Measurements from ENCODE around the gene MAML2. TPM values are rescaled to one million over a fixed set of nuclear protein-coding genes. Genes with fewer than 3 reads are reported as not detected.

Gene MAML2
- total and polyA plus RNA-seq, 8 donors, result 1.3 to 22.8 (median 12.1) TPM

GRCh38 chr11:96206955-96207354, 136.0 kb downstream of the MAML2 start:
- no peak for DNase-seq
- H3K4me3 ChIP-seq, result no peak overlapping the region
- intact Hi-C loops (cut with DNase I; ENCODE audit: low total_unique reads), result no loop called here
- WGBS, 5 donors, result 93 to 98% (median 95%) methylated on average over 2 of the region's 2 CpGs
- peaks cover 0 to 36% (median 10%) of the 10 kb centered on the region in 4 donors for H3K4me1 ChIP-seq
- no peaks in the 10 kb centered on the region for H3K27me3 ChIP-seq
- no peaks in the 10 kb centered on the region for H3K36me3 ChIP-seq
- H3K27ac ChIP-seq, result peak overlapping the region in 4 of 5 donors; percentile 38 to 62 (median 45)
- TF ChIP-seq POLR2AphosphoS5 (IDR thresholded peaks at IDR 0.05) (no peak), POLR2A (IDR thresholded peaks at IDR 0.05) (no peak), EP300 (IDR thresholded peaks at IDR 0.05) (no peak)
- TF ChIP-seq, protein P1, sequence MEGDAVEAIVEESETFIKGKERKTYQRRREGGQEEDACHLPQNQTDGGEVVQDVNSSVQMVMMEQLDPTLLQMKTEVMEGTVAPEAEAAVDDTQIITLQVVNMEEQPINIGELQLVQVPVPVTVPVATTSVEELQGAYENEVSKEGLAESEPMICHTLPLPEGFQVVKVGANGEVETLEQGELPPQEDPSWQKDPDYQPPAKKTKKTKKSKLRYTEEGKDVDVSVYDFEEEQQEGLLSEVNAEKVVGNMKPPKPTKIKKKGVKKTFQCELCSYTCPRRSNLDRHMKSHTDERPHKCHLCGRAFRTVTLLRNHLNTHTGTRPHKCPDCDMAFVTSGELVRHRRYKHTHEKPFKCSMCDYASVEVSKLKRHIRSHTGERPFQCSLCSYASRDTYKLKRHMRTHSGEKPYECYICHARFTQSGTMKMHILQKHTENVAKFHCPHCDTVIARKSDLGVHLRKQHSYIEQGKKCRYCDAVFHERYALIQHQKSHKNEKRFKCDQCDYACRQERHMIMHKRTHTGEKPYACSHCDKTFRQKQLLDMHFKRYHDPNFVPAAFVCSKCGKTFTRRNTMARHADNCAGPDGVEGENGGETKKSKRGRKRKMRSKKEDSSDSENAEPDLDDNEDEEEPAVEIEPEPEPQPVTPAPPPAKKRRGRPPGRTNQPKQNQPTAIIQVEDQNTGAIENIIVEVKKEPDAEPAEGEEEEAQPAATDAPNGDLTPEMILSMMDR (IDR thresholded peaks at IDR 0.05), result no peak
- H3K9me3 ChIP-seq, result no peaks in the 10 kb centered on the region

GRCh38 chr11:96205460-96205809, 137.6 kb downstream of the MAML2 start:
- Histone ChIP-seq H3K27ac (no peak overlapping the region), H3K4me1 (peaks cover 0 to 34% (median 11%) of the 10 kb centered on the region in 4 donors), H3K36me3 (no peaks in the 10 kb centered on the region), H3K4me3 (no peak overlapping the region), H3K27me3 (no peaks in the 10 kb centered on the region), H3K9me3 (no peaks in the 10 kb centered on the region)
- intact Hi-C loops (cut with DNase I; ENCODE audit: low total_unique reads), result no loop called here
- 66 to 89% (median 86%) methylated on average over 3 of the region's 3 CpGs for WGBS, 5 donors
- TF ChIP-seq, protein P1 (IDR thresholded peaks at IDR 0.05), result no peak
- TF ChIP-seq POLR2A (IDR thresholded peaks at IDR 0.05), result no peak
- TF ChIP-seq POLR2AphosphoS5 (IDR thresholded peaks at IDR 0.05), result no peak
- no peak for TF ChIP-seq EP300 (IDR thresholded peaks at IDR 0.05)
- DNase-seq, result no peak

- peaks cover 0 to 40% (median 16%) of the 10 kb centered on the region in 4 donors for H3K4me1 ChIP-seq
- intact Hi-C loops (cut with DNase I; ENCODE audit: low total_unique reads), result no loop called here
- H3K36me3 ChIP-seq, result no peaks in the 10 kb centered on the region
- TF ChIP-seq POLR2AphosphoS5 (IDR thresholded peaks at IDR 0.05) (no peak), EP300 (IDR thresholded peaks at IDR 0.05) (no peak), POLR2A (IDR thresholded peaks at IDR 0.05) (no peak)
- TF ChIP-seq, protein P1 (IDR thresholded peaks at IDR 0.05), result no peak
- H3K4me3 ChIP-seq, result no peak overlapping the region
- DNase-seq, result no peak
- H3K27me3 ChIP-seq, result no peaks in the 10 kb centered on the region
- H3K27ac ChIP-seq, result peak overlapping the region in 1 of 5 donors; percentile 16
- WGBS, 5 donors, result 83 to 87% (median 85%) methylated on average over 5 of the region's 5 CpGs
- no peaks in the 10 kb centered on the region for H3K9me3 ChIP-seq
These were observed 138.1 kb downstream of the MAML2 start for GRCh38 chr11:96204721-96205459.

- no peak for DNase-seq
These were observed 138.7 kb downstream of the MAML2 start for GRCh38 chr11:96204366-96204659.

More at GRCh38 chr11:96204366-96204659, 138.7 kb downstream of the MAML2 start:
- Histone ChIP-seq H3K4me3 (no peak overlapping the region), H3K27me3 (no peaks in the 10 kb centered on the region), H3K9me3 (no peaks in the 10 kb centered on the region), H3K27ac (peak overlapping the region in 1 of 5 donors; percentile 16), H3K36me3 (no peaks in the 10 kb centered on the region), H3K4me1 (peaks cover 2 to 45% (median 19%) of the 10 kb centered on the region in 4 donors)
- intact Hi-C loops (cut with DNase I; ENCODE audit: low total_unique reads), result no loop called here
- TF ChIP-seq EP300 (IDR thresholded peaks at IDR 0.05), result no peak
- TF ChIP-seq, protein P1 (IDR thresholded peaks at IDR 0.05), result no peak
- TF ChIP-seq POLR2AphosphoS5 (IDR thresholded peaks at IDR 0.05), result no peak
- no peak for TF ChIP-seq POLR2A (IDR thresholded peaks at IDR 0.05)

All from stomach (tissue), 9 donors.